Medulla oblongata (tissue), 1 donor: ENCODE data around the gene PCED1B.
A peak's percentile ranks its signal among the peaks of the same experiment; 100 is the strongest.

Experiments used
- DNase-seq: peaks from one replicate; pipeline ENCODE4 v3.0.0-alpha.2; 2015; ENCODE audit errors: extremely low spot score

Gene PCED1B

GRCh38 chr12:47120736-47121135 lies 41.3 kb downstream of the PCED1B start:
- DNase-seq = no peak

- DNase-seq = no peak
Measured at GRCh38 chr12:47121146-47121545, 41.7 kb downstream of the PCED1B start.

GRCh38 chr12:47122602-47123001 lies 43.2 kb downstream of the PCED1B start:
- no peak for DNase-seq

GRCh38 chr12:47123730-47124129 lies 44.3 kb downstream of the PCED1B start:
- DNase-seq = no peak

GRCh38 chr12:47124451-47124850 lies 45.0 kb downstream of the PCED1B start:
- no peak for DNase-seq

- no peak for DNase-seq
Measured at GRCh38 chr12:47126246-47126645, 46.8 kb downstream of the PCED1B start.

GRCh38 chr12:47131011-47131410 lies 51.6 kb downstream of the PCED1B start:
- DNase-seq = no peak

- DNase-seq = no peak
Measured at GRCh38 chr12:47134005-47134404, 54.6 kb downstream of the PCED1B start.

- DNase-seq = no peak
Measured at GRCh38 chr12:47135578-47135977, 56.2 kb downstream of the PCED1B start.

- peak; percentile 26 for DNase-seq
Measured at GRCh38 chr12:47139000-47139681, 59.7 kb downstream of the PCED1B start.

GRCh38 chr12:47141459-47141858 lies 62.0 kb downstream of the PCED1B start:
- no peak for DNase-seq

GRCh38 chr12:47144769-47145168 lies 65.3 kb downstream of the PCED1B start:
- no peak for DNase-seq

- DNase-seq = no peak
Measured at GRCh38 chr12:47145188-47145587, 65.8 kb downstream of the PCED1B start.

- no peak for DNase-seq
Measured at GRCh38 chr12:47147739-47148138, 68.3 kb downstream of the PCED1B start.

- DNase-seq = no peak
Measured at GRCh38 chr12:47149146-47149545, 69.7 kb downstream of the PCED1B start.

- no peak for DNase-seq
Measured at GRCh38 chr12:47152095-47152494, 72.7 kb downstream of the PCED1B start.

- DNase-seq = peak; percentile 17
Measured at GRCh38 chr12:47155457-47156166, 76.2 kb downstream of the PCED1B start.

GRCh38 chr12:47156167-47156736 lies 76.8 kb downstream of the PCED1B start:
- no peak for DNase-seq

- DNase-seq = no peak
Measured at GRCh38 chr12:47158792-47159191, 79.4 kb downstream of the PCED1B start.

GRCh38 chr12:47159348-47159747 lies 79.9 kb downstream of the PCED1B start:
- no peak for DNase-seq

GRCh38 chr12:47160316-47161244 lies 81.2 kb downstream of the PCED1B start:
- DNase-seq = no peak

- no peak for DNase-seq
Measured at GRCh38 chr12:47164116-47164515, 84.7 kb downstream of the PCED1B start.
